CD14-positive monocyte (primary cell): Measurements from ENCODE around the gene UNC45B. TPM values are rescaled to one million over a fixed set of nuclear protein-coding genes. Genes with fewer than 3 reads are reported as not detected.
"Not testable (repeated sequence)": the region's sequence is repeated elsewhere in the genome, so short reads cannot be mapped to it uniquely, and the experiment has no call there.

Source experiments
- DNase-seq, 3 donors: peaks; one replicate each; pipeline ENCODE4 v3.0.0-alpha.2; 2011 to 2022
- H2AFZ ChIP-seq: 2 replicates; pipeline ENCODE4 v1.6.0; 2012; ENCODE audit warnings: mild to moderate bottlenecking, low read depth, low read length, inconsistent platforms; ENCODE audit not compliant: insufficient read depth, poor library complexity, severe bottlenecking
- H3K27ac ChIP-seq, 2 donors: 1 replicate in 1 of 2; 2 replicates in 1 of 2; pipeline ENCODE4 v1.5.1; 2012 to 2013; ENCODE audit warnings: low read length in 2 of 2, control low read depth in 1 of 2, inconsistent platforms in 1 of 2, low read depth in 1 of 2, mild to moderate bottlenecking in 1 of 2
- H3K27me3 ChIP-seq, 2 donors: one replicate each; pipeline versions ENCODE4 v1.6.0 to v1.6.1; 2011 to 2013; ENCODE audit warnings: low read length in 2 of 2; ENCODE audit not compliant: control insufficient read depth in 2 of 2, insufficient read depth in 2 of 2
- H3K36me3 ChIP-seq, 2 donors: replicated peaks in 1 of 2; 1 replicate in 1 of 2; 2 replicates in 1 of 2; pipeline versions ENCODE4 v1.5.1 to v1.6.1; 2012 to 2013; ENCODE audit warnings: low read length in 2 of 2, control low read depth in 1 of 2, inconsistent platforms in 1 of 2, mild to moderate bottlenecking in 1 of 2; ENCODE audit not compliant: insufficient read depth in 2 of 2, control insufficient read depth in 1 of 2
- H3K4me1 ChIP-seq, 2 donors: 1 replicate in 1 of 2; 2 replicates in 1 of 2; pipeline versions ENCODE4 v1.5.1 to v1.6.1; 2012 to 2013; ENCODE audit warnings: low read length in 2 of 2, control low read depth in 1 of 2, inconsistent platforms in 1 of 2, mild to moderate bottlenecking in 1 of 2, moderate library complexity in 1 of 2; ENCODE audit not compliant: insufficient read depth in 2 of 2, control insufficient read depth in 1 of 2
- H3K4me2 ChIP-seq: replicated peaks from 2 replicates; pipeline ENCODE3; 2012; ENCODE audit warnings: low read length, moderate library complexity, mild to moderate bottlenecking; ENCODE audit not compliant: poor library complexity, severe bottlenecking; ENCODE audit errors: extremely low read depth
- H3K4me3 ChIP-seq, 3 experiments: fragments of 200-600 bp in 1 of 3; sonication (generic) in 1 of 3; replicated peaks in 1 of 3; 1 replicate in 2 of 3; 2 replicates in 1 of 3; pipeline ENCODE4 v1.5.1; 2011 to 2013; ENCODE audit warnings: low read length in 3 of 3, mild to moderate bottlenecking in 3 of 3, control low read depth in 2 of 3, low read depth in 2 of 3, inconsistent platforms in 1 of 3, moderate library complexity in 1 of 3
- H3K79me2 ChIP-seq: 2 replicates; pipeline ENCODE4 v1.6.0; 2012; ENCODE audit warnings: mild to moderate bottlenecking, control low read depth, inconsistent platforms, low read length, moderate library complexity; ENCODE audit not compliant: insufficient read depth
- H3K9ac ChIP-seq: 2 replicates; pipeline ENCODE4 v1.6.0; 2017; ENCODE audit warnings: low read length, mild to moderate bottlenecking; ENCODE audit not compliant: insufficient read depth, poor library complexity, severe bottlenecking
- H3K9me3 ChIP-seq, 2 donors: replicated peaks in 1 of 2; 1 replicate in 1 of 2; 2 replicates in 1 of 2; pipeline versions ENCODE4 v1.5.1 to v1.6.1; 2012 to 2013; ENCODE audit warnings: low read length in 2 of 2, control low read depth in 1 of 2; ENCODE audit not compliant: control insufficient read depth in 1 of 2, insufficient read depth in 1 of 2
- H4K20me1 ChIP-seq: 2 replicates; pipeline ENCODE4 v1.6.0; 2012; ENCODE audit warnings: mild to moderate bottlenecking, low read length, control low read depth, moderate library complexity; ENCODE audit not compliant: insufficient read depth
- H3K27ac Mint-ChIP-seq, 7 donors: one replicate each; pipeline ENCODE4 v1.8.0; 2020; ENCODE audit warnings: mild to moderate bottlenecking in 7 of 7, mixed read lengths in 7 of 7, moderate library complexity in 6 of 7, inconsistent platforms in 2 of 7
- H3K27me3 Mint-ChIP-seq, 3 donors: one replicate each; pipeline ENCODE4 v1.8.0; 2021 to 2022; ENCODE audit warnings: low read depth in 3 of 3, mild to moderate bottlenecking in 3 of 3, mixed read lengths in 3 of 3, moderate library complexity in 3 of 3, inconsistent platforms in 1 of 3
- H3K36me3 Mint-ChIP-seq, 2 donors: one replicate each; pipeline ENCODE4 v1.8.0; 2020; ENCODE audit warnings: mixed read lengths in 2 of 2, inconsistent platforms in 1 of 2, mild to moderate bottlenecking in 1 of 2
- H3K4me1 Mint-ChIP-seq: one replicate; pipeline ENCODE4 v1.8.0; 2020; ENCODE audit warnings: mild to moderate bottlenecking, mixed read lengths
- H3K4me3 Mint-ChIP-seq, 2 donors: one replicate each; pipeline ENCODE4 v1.8.0; 2020; ENCODE audit warnings: mild to moderate bottlenecking in 2 of 2, mixed read lengths in 2 of 2, moderate library complexity in 1 of 2
- H3K9me3 Mint-ChIP-seq, 7 donors: one replicate each; pipeline ENCODE4 v1.8.0; 2020 to 2022; ENCODE audit warnings: mixed read lengths in 7 of 7, mild to moderate bottlenecking in 6 of 7, moderate library complexity in 6 of 7, inconsistent platforms in 2 of 7
- WGBS: methylation state at CpG from one replicate; pipeline ENCODE4 v1.1.5; 2013; ENCODE audit warnings: missing lambda C conversion rate; ENCODE audit not compliant: insufficient coverage; 5-methylcytosine and 5-hydroxymethylcytosine counted together
- intact Hi-C, 2 donors: fragments of 100-400 bp; cut with micrococcal nuclease; formaldehyde crosslinking; loops; one replicate each; pipeline versions ENCODE4 v1.15.0 to v1.15.1; 2023
- polyA plus RNA-seq, 3 donors: library from polyadenylated mRNA; depleted of rRNA in 1 of 3; unstranded in 2 of 3; stranded (reverse) in 1 of 3; fragments of 300-500 nt in 2 of 3; fragments of >200 nt in 1 of 3; fragmentation: Illumina TruSeq in 2 of 3; gene quantifications; 1 replicate in 2 of 3; 2 replicates in 1 of 3; pipeline ENCODE4 v1.2.3, GENCODE V29; 2012 to 2021
- TF ChIP-seq, protein P1 (sequence below): fragments of 200-600 bp; IDR thresholded peaks from one replicate; pipeline ENCODE4 v1.8.0; 2022; ENCODE audit warnings: antibody characterized with exemption, mild to moderate bottlenecking

The UNC45B gene
- polyA plus RNA-seq, 3 donors = not detected

- TF ChIP-seq, protein P1, sequence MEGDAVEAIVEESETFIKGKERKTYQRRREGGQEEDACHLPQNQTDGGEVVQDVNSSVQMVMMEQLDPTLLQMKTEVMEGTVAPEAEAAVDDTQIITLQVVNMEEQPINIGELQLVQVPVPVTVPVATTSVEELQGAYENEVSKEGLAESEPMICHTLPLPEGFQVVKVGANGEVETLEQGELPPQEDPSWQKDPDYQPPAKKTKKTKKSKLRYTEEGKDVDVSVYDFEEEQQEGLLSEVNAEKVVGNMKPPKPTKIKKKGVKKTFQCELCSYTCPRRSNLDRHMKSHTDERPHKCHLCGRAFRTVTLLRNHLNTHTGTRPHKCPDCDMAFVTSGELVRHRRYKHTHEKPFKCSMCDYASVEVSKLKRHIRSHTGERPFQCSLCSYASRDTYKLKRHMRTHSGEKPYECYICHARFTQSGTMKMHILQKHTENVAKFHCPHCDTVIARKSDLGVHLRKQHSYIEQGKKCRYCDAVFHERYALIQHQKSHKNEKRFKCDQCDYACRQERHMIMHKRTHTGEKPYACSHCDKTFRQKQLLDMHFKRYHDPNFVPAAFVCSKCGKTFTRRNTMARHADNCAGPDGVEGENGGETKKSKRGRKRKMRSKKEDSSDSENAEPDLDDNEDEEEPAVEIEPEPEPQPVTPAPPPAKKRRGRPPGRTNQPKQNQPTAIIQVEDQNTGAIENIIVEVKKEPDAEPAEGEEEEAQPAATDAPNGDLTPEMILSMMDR = no peak
- H3K27me3 ChIP-seq = no peaks in the 10 kb centered on the region
- peaks cover 0 to 3% (median 0%) of the 10 kb centered on the region in 7 donors for H3K9me3 Mint-ChIP-seq
- no peaks in the 10 kb centered on the region for H3K36me3 Mint-ChIP-seq
- no peaks in the 10 kb centered on the region for H3K36me3 ChIP-seq
- no peak overlapping the region for H2AFZ ChIP-seq
- peaks cover 5 to 11% (median 8%) of the 10 kb centered on the region in 3 donors for H3K27me3 Mint-ChIP-seq
- WGBS = 68% methylated on average over 3 of the region's 9 CpGs
- no peak overlapping the region for H3K27ac Mint-ChIP-seq
- intact Hi-C loops = no loop called here
- H3K9me3 ChIP-seq = no peaks in the 10 kb centered on the region
- H3K4me3 ChIP-seq = no peak overlapping the region
- H3K27ac ChIP-seq = no peak overlapping the region
- no peaks in the 10 kb centered on the region for H3K4me1 Mint-ChIP-seq
- no peaks in the 10 kb centered on the region for H3K79me2 ChIP-seq
- no peaks in the 10 kb centered on the region for H3K4me1 ChIP-seq
- no peak overlapping the region for H3K9ac ChIP-seq
- no peaks in the 10 kb centered on the region for H4K20me1 ChIP-seq
- no peak overlapping the region for H3K4me3 Mint-ChIP-seq
- DNase-seq = no peak
- no peak overlapping the region for H3K4me2 ChIP-seq
Observed at GRCh38 chr17:35148144-35148543, 527 bp downstream of the UNC45B start.

- H3K4me1 Mint-ChIP-seq = no peaks in the 10 kb centered on the region
- no peaks in the 10 kb centered on the region for H3K27me3 ChIP-seq
- no peak overlapping the region for H3K4me3 Mint-ChIP-seq
- DNase-seq = no peak
- peaks cover 5 to 11% (median 11%) of the 10 kb centered on the region in 3 donors for H3K27me3 Mint-ChIP-seq
- no peak overlapping the region for H2AFZ ChIP-seq
- no peak overlapping the region for H3K4me3 ChIP-seq
- WGBS = 95% methylated on average over 9 of the region's 11 CpGs
- no peak overlapping the region for H3K27ac Mint-ChIP-seq
- H3K27ac ChIP-seq = no peak overlapping the region
- no peaks in the 10 kb centered on the region for H3K36me3 ChIP-seq
- H3K9me3 Mint-ChIP-seq = peaks cover 0 to 3% (median 0%) of the 10 kb centered on the region in 7 donors
- H3K79me2 ChIP-seq = no peaks in the 10 kb centered on the region
- intact Hi-C loops = no loop called here
- no peaks in the 10 kb centered on the region for H3K4me1 ChIP-seq
- TF ChIP-seq, protein P1 = no peak
- no peaks in the 10 kb centered on the region for H3K36me3 Mint-ChIP-seq
- no peaks in the 10 kb centered on the region for H3K9me3 ChIP-seq
- H3K9ac ChIP-seq = no peak overlapping the region
- H3K4me2 ChIP-seq = no peak overlapping the region
- no peaks in the 10 kb centered on the region for H4K20me1 ChIP-seq
Observed at GRCh38 chr17:35149941-35150340, 2.3 kb downstream of the UNC45B start.

DNA sequence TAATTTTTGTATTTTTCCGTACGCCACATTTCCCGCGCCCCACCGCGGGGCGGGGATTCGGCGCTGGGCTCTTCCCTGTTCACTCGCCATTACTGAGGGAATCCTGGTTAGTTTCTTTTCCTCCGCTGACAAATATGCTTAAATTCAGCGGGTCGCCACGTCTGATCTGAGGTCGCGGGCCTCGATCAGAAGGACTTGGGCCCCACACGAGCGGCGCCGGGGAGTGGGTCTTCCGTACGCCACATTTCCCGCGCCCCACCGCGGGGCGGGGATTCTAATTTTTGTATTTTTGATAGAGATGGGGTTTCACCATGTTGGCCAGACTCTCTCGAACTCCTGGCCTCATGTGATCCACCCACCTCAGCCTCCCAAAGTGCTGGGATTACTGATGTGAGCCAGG, 3.5 kb downstream of the UNC45B start:
- H4K20me1 ChIP-seq, H2AFZ ChIP-seq, H3K4me3 ChIP-seq, H3K9me3 ChIP-seq, H3K4me1 Mint-ChIP-seq, H3K79me2 ChIP-seq, H3K36me3 Mint-ChIP-seq, H3K27ac ChIP-seq, H3K9me3 Mint-ChIP-seq, H3K36me3 ChIP-seq, H3K4me2 ChIP-seq, H3K27me3 ChIP-seq, H3K4me1 ChIP-seq, H3K4me3 Mint-ChIP-seq, intact Hi-C loops, H3K9ac ChIP-seq, DNase-seq: not testable (repeated sequence)
- 97% methylated on average over 28 of the region's 29 CpGs for WGBS
- H3K27ac Mint-ChIP-seq = peak overlapping the region in 1 of 7 donors; percentile 16
- peaks cover 5 to 11% (median 9%) of the 10 kb centered on the region in 3 donors for H3K27me3 Mint-ChIP-seq
